Fibroblast of skin of back (primary cell): Measurements from ENCODE around the gene NDRG4.

Experiments
- DNase-seq: peaks from one replicate; pipeline ENCODE4 v3.0.0-alpha.2; 2013

NDRG4 gene

DNA sequence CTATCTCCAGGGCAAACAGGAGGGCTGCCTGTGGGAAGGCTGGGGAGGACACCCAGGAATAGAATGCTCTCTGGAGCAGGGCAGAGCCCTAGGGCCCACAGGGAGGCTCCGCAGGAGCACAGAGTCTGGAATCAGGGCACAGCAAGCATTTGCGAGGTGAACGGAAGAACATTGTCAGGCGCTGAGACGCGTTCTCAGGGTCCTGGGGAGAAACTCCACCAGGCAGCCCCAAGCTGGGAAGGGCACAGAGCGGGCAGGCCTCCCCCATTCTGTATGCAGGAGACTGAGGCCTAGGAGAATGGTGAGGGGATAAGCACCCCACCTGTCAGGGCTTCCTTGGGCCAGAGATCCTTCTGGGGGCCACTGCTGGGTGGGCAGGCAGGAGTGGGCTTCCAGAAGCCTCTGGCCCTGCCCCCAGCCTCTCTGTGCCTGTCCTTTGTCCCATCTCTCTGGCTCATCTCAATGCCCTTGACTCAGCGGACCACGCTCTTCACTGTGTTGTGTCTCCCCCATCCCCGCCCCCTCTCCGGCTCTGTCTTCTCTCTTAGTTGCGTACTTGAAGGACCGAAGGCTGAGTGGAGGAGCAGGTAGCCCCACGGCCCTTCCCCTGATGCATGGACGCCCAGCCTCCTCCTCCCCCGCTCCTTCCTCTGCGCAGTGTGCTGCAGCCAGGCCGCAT is 10.3 kb downstream of the NDRG4 start:
- DNase-seq: no peak

DNA sequence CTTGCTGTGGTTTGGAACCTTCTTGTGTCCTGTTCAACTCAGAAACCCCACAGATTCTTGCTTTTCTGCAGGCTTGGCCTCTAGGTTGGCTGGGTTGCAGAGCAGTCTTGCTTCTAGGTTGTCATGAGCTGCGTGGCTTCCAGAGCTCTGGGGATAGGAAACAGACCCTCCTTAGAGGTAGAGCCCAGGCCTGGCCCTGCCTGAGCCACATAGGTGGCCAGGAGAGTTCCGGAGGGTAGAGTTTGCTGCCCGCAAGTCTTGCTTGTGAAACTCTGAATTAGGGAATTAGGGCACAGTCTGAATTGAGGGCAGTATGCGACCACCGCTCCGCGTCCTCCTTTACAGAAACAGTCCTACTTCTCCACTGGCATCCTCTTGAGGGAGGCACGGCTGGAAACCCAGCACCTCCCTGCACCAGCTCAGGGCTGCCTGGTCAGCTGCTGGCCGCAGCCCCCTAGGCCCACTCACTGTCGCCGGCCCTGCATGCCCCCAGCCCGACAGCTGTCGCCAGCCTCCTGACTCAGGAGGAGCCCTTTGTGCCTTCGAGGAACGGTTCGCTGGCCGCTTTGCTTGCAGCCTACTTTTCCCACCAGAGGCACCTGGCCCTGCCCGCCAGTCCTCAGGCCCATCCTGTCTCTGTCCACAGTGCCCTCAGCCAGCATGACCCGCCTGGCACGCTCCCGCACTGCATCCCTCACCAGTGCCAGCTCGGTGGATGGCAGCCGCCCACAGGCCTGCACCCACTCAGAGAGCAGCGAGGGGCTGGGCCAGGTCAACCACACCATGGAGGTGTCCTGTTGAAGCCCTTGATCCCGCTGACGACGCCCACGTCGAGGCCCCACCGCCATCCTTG is 11.1 kb downstream of the NDRG4 start:
- no peak for DNase-seq

DNA sequence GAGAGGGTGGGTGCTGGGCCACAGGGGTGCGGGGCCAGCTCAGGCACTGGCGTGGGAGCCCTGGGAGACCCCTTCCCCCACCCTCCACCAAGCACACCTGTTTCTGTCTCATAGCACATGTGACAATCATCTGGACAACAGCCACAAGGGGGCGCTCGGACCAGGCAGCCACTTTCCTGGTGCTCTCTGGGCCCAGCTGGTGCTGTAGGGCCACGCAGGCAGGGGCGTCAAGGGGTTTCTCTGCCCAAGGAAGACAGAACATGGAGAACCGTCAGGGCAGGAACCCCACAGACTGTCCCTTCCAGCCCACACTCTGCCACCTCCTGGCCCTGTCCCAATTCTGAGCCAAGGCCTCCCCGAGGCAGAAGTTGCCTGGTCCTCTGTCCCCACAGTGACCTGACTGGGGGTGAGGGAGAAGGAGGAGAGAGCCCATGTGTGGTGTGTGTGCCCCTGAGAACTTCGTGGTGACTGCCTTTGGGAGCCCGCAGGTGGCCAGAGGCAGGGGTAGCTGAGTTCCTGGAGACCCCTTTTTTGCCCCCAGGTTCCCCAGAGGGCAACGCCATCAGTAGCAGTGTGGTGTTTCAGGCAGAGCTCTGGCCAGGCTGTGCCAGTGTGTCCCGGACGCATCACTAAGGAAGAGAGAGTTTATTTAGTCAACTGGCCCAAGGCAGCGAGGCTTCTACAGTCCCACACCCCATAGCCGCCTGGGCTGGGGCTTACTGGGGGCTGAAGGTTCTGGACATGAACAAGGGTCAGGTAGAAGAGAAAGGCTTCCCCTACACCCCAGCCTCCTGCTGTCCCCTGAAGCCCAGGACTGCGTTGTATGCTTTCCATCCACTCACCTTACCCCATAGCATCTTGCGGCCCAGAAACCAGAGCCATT is 12.2 kb downstream of the NDRG4 start:
- peak; percentile 61 for DNase-seq

DNA sequence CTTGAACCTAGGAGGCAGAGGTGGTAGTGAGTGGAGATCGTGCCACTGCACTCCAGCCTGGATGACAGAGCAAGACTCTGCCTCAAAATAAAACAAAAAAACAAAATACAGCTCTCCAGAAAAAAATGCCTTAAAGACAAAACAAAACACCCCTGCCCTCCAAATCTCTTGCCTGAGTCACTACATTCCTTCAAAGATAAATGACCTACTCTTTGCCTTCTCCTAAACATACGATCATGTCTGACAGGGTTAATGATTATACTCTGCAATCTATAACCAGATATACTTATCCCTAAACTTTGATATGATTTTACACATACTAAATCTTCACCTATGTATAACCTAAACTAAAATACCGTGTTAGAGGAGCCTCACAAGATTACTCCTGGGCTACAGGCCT is 13.9 kb downstream of the NDRG4 start:
- DNase-seq: peak; percentile 40

DNA sequence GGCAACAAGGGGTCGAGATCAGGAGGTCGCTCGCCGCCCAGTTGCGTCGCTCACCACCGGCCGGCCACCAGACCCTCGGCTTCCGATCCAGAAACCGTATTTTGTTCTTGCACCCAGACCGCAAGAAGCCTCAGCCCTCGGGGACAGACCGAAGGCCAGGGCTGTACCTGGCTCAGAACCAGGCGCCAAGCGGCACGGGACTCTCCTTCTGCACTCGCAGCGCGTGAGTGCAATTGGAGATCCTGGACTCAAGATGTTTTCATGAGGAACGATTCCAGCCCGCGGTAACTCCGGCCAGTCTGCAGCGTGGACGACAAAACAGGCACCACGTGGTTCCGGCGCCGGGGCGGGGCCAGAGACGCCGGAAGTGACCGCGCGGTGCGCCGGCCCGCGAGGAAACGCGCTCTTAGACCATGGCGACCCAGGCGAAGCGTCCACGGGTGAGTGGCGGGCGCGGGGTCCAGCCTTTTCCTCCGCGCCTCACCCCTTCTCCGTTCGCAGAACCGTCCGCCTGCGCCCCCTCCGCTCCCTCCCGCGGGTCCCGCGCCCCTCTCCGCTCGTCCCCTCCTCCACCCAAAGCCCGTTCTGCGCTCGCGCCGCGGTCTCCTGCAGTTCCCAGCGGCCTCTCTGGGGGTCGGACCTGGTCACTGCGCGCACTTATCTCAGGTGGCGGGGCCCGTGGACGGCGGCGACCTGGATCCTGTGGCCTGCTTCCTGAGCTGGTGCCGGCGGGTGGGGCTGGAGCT is 15.4 kb downstream of the NDRG4 start, which contains the start of gene SETD6:
Gene SETD6 (plus strand): TSS at position 393 of the 746 bp plus-strand sequence. CDS start 21 bp downstream, at position 414.
- peak; percentile 82 for DNase-seq

DNA sequence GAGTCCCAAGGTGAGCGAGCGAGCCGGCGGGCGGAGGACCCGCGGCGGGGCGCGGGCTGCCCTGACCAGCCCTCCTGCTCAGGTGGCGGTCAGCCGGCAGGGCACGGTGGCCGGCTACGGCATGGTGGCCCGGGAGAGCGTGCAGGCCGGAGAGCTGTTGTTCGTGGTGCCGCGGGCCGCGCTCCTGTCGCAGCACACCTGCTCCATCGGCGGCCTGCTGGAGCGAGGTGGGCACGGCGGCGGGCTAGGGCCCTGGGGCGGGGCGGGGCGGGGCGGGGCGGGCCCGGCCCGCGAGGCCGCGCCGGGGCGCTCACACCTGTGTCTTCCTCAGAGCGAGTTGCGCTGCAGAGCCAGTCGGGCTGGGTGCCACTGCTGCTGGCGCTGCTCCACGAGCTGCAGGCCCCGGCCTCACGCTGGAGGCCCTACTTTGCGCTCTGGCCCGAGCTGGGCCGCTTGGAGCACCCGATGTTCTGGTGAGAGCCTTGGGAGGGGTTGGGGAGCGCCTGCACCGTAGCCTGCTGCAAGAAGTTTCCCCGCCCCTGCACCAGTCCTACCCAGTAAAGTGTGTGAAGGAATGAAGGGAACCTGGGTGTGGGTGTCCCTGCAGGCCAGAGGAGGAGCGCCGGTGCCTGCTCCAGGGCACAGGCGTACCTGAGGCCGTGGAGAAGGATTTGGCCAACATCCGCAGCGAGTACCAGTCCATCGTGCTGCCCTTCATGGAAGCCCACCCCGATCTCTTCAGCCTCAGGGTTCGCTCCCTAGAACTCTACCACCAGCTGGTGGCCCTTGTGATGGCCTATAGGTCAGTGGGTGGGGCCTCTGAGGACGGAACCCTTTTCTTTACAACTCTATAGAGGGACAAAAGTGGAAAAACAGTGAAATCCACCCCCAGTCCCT is 16.2 kb downstream of the NDRG4 start:
- DNase-seq: no peak

DNA sequence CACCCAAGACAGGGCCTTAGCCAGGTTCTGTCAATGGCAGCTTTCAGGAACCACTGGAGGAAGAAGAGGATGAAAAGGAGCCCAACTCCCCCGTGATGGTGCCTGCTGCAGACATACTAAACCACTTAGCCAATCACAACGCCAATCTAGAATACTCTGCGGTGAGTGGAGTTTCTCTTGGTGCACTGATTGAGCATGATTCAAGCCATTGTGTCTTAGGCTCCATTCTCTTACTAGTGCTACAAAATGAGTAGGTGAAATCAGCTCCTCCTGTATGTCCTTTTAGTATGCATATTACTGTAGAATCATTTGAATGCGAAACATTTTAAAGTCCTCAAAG is 16.8 kb downstream of the NDRG4 start:
- DNase-seq: no peak

DNA sequence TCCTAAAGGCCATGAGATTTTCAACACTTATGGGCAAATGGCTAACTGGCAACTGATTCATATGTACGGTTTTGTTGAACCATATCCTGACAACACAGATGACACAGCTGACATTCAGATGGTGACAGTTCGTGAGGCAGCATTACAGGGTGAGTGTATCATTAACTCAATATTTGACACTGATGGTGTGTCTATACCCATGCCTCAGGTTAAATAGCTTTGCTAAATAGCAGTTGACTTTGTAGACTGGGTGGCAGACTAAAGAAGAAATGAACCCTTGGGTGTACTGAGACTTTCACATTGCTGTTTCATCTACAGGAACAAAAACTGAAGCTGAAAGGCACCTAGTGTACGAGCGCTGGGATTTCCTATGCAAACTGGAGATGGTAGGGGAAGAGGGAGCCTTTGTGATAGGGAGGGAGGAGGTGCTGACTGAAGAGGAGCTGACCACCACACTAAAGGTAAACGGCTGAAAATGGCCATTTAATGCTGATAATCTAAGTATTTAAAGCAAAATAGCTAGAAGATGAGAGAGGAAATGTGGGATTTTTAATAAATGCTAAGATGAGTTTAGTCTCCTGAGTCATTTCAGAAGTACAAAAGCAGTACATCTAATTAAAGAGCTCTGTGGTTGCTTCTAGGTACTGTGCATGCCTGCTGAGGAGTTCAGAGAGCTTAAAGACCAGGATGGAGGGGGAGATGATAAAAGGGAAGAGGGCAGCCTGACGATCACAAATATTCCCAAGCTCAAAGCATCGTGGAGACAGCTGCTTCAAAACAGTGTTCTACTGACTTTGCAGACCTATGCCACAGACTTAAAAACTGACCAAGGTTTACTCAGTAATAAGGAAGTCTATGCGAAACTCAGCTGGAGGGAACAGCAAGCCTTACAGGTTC is 18.4 kb downstream of the NDRG4 start:
- no peak for DNase-seq

DNA sequence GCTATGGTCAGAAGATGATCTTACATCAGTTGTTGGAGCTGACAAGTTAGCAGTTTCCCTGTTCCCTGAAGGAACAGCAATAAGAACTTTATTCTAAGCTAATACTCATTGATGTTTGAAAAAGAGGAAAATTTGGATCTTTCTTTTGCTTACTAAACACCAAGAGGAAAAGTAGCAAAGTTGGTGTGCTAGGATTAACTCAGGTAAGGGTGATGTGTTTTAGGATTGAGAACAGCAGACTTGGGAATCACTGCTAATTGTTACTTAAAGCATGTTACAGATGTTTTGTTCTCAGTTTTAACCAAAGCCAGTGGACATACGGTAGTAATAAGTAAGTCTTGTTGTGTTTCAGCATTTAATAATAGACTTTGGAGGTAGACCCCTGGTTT is 19.0 kb downstream of the NDRG4 start:
- DNase-seq: no peak

DNA sequence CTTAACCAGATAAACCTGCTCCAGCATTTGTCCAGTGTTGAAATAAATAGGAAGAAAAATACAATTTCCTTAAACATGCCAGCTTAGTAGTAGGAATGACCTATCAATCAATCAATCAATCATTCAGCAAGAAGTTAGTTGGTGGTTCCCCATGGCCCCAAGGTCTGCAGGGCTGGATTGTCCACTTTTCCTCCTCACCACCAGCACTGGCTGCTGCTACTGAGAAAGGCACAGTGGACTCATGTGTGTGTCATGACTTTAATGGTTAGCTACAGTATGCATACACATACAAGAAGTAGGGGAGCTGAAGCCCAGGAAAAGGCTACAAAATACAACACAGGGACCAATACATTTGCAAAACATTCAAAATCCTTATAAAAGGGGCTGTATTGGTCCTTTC is 19.8 kb downstream of the NDRG4 start:
- DNase-seq: no peak

DNA sequence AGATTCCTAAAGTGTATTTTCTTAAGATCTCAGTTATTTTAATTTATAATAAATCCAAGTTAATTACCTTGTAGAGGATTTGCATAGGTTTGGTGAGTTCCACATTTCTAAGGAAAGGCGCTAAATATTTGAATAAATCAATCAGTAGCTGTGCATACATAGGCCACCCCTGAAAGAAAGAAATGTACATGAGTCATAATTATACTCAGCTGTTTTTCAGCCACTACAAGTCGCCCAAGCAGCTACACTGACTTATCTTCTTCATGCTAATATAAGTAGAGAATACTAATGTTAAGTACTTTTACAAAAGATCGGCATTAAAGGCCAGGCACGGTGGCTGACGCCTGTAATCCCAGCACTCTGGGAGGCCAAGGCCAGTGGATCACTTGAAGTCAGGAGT is 30.2 kb downstream of the NDRG4 start:
- no peak for DNase-seq

DNA sequence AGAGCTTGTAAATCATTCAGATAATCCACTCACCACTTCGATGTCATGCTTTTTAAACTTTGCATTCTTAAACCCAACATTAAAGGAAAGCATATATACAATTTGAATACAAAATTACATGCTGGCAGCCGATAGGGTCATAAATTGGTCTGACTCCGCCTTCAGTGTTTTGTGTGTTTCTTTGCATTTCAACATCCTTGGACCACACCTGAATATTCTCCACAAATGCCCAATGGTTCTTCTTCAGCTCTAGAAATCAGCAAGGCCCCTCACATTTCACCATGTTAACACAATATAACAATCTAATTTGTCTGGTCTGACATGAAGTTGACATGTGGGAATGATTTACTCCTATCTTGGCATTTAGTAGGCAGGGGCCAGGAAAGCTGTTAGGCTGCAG is 32.5 kb downstream of the NDRG4 start:
- DNase-seq: no peak

DNA sequence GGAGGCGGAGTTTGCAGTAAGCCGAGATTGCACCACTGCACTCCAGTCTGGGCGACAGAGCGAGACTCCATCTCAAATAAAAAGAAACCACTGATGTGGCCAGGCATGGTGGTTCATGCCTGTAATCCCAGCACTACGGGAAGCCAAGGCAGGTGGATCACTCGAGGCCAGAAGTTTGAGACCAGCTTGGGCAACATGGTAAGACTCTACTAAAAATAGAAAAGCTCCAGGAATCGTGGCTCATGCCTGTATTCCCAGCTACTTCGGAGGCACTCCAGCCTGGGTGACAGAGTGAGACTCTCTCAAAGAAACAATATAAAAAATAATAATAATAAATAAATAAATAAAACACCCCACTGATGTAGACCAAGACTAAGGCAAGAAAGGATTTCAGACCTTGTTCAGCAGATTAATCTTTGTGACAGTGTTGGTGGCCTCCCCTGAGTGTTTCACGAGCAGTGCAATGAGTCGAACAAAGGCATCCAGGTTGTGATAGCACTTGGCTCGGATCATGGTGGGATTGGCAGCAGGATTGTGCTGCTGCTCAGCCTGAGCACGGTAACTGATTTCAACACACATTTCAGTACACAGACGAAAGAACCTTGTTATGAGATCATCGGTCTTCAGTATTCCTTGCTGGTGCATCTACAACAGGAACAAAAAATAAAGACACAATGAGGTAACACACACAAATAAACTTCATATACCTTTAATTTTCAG is 34.0 kb downstream of the NDRG4 start:
- DNase-seq: no peak

DNA sequence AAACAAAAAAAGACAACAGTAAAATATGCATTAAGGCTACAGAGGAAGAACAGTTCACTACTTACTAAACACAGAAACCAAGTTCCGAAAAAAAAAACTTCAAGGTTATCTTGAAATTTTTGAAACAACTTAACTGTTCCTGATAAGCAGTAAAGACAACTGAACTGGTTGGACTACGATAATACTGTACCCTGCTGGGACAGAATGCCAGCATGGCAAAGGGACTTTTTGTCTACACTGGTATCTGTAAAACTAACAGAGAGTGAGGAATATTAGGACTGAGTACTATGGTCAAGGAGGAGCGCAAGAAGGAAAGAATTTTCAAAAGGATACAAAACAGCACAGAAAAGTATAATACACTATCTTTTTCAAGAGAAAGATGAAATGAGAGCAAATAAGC is 35.2 kb downstream of the NDRG4 start:
- DNase-seq: no peak

DNA sequence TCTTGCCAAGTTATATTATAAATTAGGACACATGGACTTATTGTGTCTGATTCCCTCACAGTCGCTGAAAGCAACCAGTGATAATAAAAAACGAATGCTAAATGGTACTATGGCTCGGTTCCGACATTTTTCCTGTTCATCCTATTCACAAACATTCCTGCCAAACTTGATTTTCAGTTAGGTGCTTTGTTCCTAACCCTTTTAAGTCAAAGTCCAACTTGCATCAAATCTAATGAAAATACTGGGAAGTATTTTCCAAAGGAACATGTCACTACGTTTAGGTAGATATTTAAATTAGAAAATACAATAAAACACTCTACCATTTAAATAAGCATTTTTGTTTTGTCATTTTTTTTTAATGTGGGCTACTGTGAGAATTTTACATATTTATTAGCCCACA is 36.3 kb downstream of the NDRG4 start:
- no peak for DNase-seq

DNA sequence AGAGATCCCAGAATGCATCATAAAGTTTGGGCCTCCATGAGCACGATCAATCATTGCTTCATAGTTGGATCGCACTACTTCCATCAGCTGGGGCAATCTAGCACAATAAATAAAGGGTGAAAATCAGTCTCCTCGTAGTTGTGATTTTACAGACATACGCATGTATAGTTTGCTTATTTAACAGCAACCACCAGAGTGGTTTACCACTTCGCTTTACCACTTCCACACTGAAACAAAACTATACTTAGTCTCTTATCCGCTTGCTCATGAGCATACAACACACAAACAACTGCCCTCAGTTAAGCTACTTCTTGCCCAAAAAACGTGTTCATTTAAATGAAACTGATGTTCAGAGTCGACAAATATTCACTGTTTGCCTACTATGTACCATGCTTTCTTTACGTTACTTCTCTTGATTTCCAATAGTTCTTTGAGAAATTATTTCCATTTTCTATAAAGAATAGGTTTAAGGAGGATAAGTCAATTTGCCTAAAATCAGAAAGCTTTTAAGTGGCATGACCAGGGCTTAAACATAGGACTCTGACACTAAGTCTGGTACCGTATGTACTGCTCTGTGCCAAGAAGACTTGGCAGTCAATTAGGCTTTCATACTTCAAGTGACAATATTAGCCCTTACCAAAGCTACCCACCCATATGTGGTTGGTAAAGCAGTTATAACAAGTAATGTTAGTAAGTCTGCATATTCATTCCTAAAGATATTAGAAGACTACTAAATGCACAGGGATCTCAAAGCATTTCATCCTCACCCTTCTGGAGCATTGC is 37.4 kb downstream of the NDRG4 start:
- DNase-seq: no peak

DNA sequence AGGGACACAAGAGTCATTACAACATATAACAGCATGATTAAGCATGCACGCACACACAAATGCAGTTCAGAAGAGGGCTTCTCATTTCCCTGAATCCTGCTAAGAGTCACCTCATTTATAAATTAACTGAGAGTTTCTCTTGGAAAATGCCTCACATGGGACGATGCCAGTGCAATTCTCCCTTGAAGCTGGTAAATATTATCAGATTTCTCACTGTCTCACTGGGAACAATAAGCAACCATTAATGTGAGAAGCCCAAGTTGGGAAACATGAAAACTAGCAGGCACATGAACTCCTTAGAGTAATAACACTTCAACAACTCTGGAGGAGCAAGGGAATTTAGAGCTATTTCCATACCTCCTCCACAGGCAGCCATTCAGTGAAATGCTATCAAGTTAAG is 41.8 kb downstream of the NDRG4 start:
- DNase-seq: no peak

DNA sequence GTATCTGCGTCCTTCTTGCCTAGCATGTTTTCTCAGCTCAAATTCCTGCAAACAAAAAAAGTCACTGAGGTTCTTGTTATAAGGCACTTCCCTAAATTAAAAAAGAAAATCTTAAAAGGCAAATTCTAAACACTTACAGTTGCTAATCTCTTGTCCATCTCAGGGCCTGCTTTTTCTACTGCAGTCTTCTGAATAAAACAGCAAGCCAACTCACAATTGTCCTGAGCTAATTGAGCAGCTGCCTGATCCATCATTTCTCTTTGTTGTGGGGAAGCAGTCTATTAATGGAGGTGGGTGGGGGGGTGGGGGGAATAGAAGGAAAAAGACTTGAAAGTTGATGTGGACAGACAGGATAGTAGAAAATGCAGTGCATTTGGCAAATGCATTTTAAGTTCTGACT is 42.3 kb downstream of the NDRG4 start:
- no peak for DNase-seq

DNA sequence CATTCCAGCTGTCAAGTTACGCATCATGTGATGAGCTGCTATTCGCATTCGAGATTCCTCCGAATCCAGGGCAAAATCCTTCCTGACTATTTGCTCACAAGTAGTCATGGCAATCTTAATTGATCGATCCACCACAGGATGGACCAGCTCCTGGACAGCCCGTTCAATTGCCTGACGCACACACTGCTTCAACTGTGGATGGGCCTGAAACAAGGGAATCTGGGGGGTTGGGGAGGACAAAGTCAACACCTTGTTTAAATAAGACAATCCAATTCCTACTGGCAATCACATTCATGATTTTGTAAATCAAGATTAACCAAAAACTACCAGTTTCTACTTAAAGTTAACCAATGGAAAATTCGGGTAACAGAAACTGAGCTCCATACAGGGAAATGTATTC is 43.7 kb downstream of the NDRG4 start:
- DNase-seq: no peak
